Colonic mucosa (tissue), 4 donors: ENCODE measurements around the gene MYB. TPM values are rescaled to one million over a fixed set of nuclear protein-coding genes. Genes with fewer than 3 reads are reported as not detected.

Experiments
- DNase-seq: peaks from one replicate; pipeline ENCODE4 v3.0.0-alpha.2; 2020
- H3K27ac ChIP-seq: fragments of 200-600 bp; one replicate; pipeline ENCODE4 v1.8.0; 2021
- H3K27me3 ChIP-seq: fragments of 200-600 bp; one replicate; pipeline ENCODE4 v1.8.0; 2021
- H3K36me3 ChIP-seq: fragments of 200-600 bp; one replicate; pipeline ENCODE4 v1.8.0; 2021
- H3K4me1 ChIP-seq: fragments of 200-600 bp; one replicate; pipeline ENCODE4 v1.8.0; 2021; ENCODE audit warnings: mild to moderate bottlenecking
- H3K4me3 ChIP-seq: fragments of 200-600 bp; one replicate; pipeline ENCODE4 v1.8.0; 2021
- H3K9ac ChIP-seq, 2 donors: one replicate each; pipeline ENCODE4 v1.7.0; 2013; ENCODE audit warnings: control low read depth in 2 of 2, low read depth in 2 of 2, low read length in 2 of 2
- H3K9me3 ChIP-seq: fragments of 200-600 bp; one replicate; pipeline ENCODE4 v1.8.0; 2021
- intact Hi-C: fragments of 100-400 bp; cut with DNase I; formaldehyde crosslinking; loops from one replicate; pipeline ENCODE4 v1.14.1; 2022
- total RNA-seq, 2 donors: library from RNA; stranded (reverse); fragmentation: NEBNext Ultra II Directional in 1 of 2; extraction: Animal tissue kit (Norgen Biotek cat#: 25700) in 1 of 2; gene quantifications; one replicate each; pipeline ENCODE4 v1.2.1, GENCODE V29; 2021
- TF ChIP-seq, protein P1 (sequence below): fragments of 200-600 bp; IDR thresholded peaks from one replicate; pipeline ENCODE4 v1.8.0; 2022; ENCODE audit warnings: antibody characterized with exemption, mild to moderate bottlenecking
- donor health status: healthy.
- donor health status: DM: no; HTN: no; CAD: no.
- donor health status: DM: no; HTN: no; CAD: no.

Gene MYB
- total RNA-seq, 2 donors from 2014 or later: 67.2 to 78.0 TPM

DNA sequence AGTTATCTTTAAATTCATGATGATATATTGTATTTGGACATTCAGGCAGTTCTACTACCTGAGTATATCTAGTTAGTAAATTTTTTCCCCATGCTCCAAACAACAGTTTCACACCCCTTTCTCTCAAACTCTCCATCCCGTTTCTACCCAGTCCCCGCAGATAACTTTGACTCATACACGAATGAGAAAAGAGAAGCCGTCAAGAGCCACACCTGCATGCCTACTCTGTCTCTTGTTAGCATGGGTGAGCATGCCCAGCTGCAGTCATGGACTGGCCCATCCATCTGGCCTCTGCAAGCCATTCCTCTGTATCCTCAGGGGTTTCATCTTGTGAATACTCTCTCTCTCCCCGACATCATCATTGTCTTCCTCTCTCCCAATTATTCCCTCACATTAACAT lies 41.5 kb downstream of the MYB start:
- intact Hi-C loops: no loop called here
- no peak for DNase-seq
- Histone ChIP-seq H3K9me3 (no peaks in the 10 kb centered on the region), H3K4me1 (no peaks in the 10 kb centered on the region), H3K4me3 (no peak overlapping the region), H3K27me3 (no peaks in the 10 kb centered on the region), H3K36me3 (no peaks in the 10 kb centered on the region), H3K9ac (no peak overlapping the region), H3K27ac (no peak overlapping the region)
- TF ChIP-seq, protein P1, sequence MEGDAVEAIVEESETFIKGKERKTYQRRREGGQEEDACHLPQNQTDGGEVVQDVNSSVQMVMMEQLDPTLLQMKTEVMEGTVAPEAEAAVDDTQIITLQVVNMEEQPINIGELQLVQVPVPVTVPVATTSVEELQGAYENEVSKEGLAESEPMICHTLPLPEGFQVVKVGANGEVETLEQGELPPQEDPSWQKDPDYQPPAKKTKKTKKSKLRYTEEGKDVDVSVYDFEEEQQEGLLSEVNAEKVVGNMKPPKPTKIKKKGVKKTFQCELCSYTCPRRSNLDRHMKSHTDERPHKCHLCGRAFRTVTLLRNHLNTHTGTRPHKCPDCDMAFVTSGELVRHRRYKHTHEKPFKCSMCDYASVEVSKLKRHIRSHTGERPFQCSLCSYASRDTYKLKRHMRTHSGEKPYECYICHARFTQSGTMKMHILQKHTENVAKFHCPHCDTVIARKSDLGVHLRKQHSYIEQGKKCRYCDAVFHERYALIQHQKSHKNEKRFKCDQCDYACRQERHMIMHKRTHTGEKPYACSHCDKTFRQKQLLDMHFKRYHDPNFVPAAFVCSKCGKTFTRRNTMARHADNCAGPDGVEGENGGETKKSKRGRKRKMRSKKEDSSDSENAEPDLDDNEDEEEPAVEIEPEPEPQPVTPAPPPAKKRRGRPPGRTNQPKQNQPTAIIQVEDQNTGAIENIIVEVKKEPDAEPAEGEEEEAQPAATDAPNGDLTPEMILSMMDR: no peak

DNA sequence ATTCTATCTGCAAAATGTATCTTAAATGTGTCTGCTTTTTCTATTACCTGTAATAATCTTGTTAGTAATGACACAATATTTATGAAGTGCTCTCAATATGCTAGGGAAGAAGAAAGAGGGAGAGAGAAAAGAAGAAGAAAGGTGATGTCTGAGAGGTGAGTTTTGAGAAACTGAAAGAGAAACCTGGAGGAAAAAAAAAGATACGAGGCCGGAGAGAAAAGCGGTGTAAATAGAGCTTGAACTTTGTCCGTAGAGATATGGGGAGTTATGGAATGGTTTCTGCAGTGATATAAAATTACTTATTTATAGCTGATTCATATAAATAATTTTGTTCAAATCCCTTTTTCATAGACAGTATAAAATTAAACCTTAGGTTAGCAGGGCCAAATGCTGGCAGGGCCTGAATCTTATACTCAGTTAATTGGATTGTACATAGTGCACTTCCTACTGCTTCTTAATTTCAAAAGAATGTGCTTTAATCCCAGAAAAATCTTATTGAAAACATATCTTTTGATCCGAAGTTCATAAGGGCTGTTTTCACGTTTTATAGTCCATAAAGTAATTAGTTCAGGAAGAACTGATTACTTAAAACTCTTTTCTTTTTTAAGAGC lies 43.0 kb downstream of the MYB start:
- intact Hi-C loops: no loop called here
- Histone ChIP-seq H3K4me1 (no peaks in the 10 kb centered on the region), H3K9me3 (no peaks in the 10 kb centered on the region), H3K4me3 (no peak overlapping the region), H3K27me3 (no peaks in the 10 kb centered on the region), H3K27ac (peak overlapping the region; percentile 14), H3K36me3 (no peaks in the 10 kb centered on the region), H3K9ac (peak overlapping the region in 1 of 2 donors; percentile 43)
- DNase-seq: no peak
- TF ChIP-seq, protein P1: no peak

DNA sequence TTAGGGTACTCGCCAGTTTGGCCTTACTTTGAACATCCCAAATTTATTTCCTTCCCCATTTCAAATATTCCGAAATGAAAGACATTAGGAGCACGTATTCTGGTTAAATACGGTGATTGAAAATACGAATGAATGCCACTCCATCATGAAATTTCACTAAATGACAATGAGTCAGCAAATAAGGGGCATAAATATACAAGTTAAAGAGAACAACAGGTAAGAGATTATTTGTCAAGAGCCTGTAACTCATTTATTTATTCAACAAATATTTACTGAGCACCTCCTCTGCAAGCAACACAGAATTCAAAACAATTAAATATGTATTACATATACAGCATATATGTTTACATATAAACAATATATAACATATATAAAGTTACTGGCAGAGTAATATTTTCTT lies 44.8 kb downstream of the MYB start:
- DNase-seq: no peak
- intact Hi-C loops: no loop called here

DNA sequence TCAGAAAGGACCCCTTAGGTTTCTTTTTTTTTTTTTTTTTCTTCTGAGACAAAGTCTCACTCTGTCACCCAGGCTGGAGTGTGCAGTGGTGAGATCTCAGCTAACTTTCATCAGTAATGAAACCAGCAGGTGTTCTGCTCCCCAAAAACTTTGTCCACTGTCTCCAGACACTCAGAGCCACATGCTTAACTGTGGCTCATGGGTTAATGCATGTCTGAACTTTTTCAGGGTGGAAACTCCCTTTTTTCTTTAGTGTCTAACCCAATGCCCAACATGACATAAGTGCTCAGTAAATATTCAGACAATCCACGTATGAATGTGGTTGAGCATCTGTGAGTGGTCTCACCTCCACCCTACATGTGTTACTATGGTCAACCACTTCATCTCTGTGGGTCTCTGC lies 45.4 kb downstream of the MYB start:
- DNase-seq: no peak
- H3K4me1 ChIP-seq: no peaks in the 10 kb centered on the region
- H3K9ac ChIP-seq: no peak overlapping the region
- H3K27ac ChIP-seq: no peak overlapping the region
- H3K4me3 ChIP-seq: no peak overlapping the region
- no peaks in the 10 kb centered on the region for H3K36me3 ChIP-seq
- TF ChIP-seq, protein P1: no peak
- intact Hi-C loops: no loop called here
- no peaks in the 10 kb centered on the region for H3K9me3 ChIP-seq
- no peaks in the 10 kb centered on the region for H3K27me3 ChIP-seq

More for the DNA sequence above, 44.8 kb downstream of the MYB start:
- TF ChIP-seq, protein P1: no peak
- Histone ChIP-seq H3K4me3 (no peak overlapping the region), H3K27ac (no peak overlapping the region), H3K4me1 (no peaks in the 10 kb centered on the region), H3K9me3 (no peaks in the 10 kb centered on the region), H3K27me3 (no peaks in the 10 kb centered on the region), H3K36me3 (no peaks in the 10 kb centered on the region), H3K9ac (no peak overlapping the region)

DNA sequence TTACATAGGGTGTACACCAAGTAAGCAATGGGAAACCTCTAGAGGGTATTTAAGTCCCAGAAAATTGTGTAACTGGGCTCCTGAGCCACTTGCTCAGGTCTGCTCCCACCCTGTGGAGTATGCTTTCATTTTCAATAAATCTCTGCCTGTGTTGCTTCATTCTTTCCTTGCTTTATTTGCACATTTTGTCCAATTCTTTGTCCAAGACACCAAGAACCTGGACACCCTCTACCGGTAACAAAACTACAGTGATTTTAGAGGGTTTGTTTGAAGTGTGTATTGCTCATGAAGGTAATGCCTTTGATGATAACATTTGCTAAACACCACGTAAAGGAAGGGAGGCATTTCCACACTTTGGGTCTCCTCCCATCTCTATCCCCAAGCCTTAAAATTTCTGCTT lies 46.2 kb downstream of the MYB start:
- H3K36me3 ChIP-seq: no peaks in the 10 kb centered on the region
- no peaks in the 10 kb centered on the region for H3K27me3 ChIP-seq
- TF ChIP-seq, protein P1: no peak
- no peak for DNase-seq
- H3K4me1 ChIP-seq: no peaks in the 10 kb centered on the region
- no peak overlapping the region for H3K27ac ChIP-seq
- no peaks in the 10 kb centered on the region for H3K9me3 ChIP-seq
- intact Hi-C loops: no loop called here
- H3K4me3 ChIP-seq: no peak overlapping the region
- H3K9ac ChIP-seq: no peak overlapping the region
